A549 (cell line): ENCODE results near the gene MAP3K15. TPM values are rescaled to one million over a fixed set of nuclear protein-coding genes. Genes with fewer than 3 reads are reported as not detected.

Experiments
- ATAC-seq, 2 experiments: fragments of 200-7000 bp in 1 of 2; fragments of >200 bp in 1 of 2; cut with Nextera tagmentation in 1 of 2; cut with Tn5 transposase in 1 of 2; 3 replicates each; pipeline versions ENCODE4 v1.8.0 to v1.9.1; 2018 to 2020; ENCODE audit warnings: mild to moderate bottlenecking in 1 of 2, moderate library complexity in 1 of 2
- CTCF ChIA-PET: fragments of 300-600 bp; sonication (Branson Sonifier 250); formaldehyde crosslinking; extraction: SDS; loops from one replicate; lab custom pipeline; 2021; ENCODE audit warnings: antibody characterized with exemption, inconsistent platforms; lab: Yijun Ruan, JAX
- POLR2A ChIA-PET: fragments of 350-600 bp; formaldehyde crosslinking; extraction: SDS; loops from one replicate; lab custom pipeline; 2021; ENCODE audit warnings: antibody characterized with exemption, inconsistent platforms; lab: Yijun Ruan, JAX
- DNase-seq, 2 experiments: peaks; one replicate each; pipeline versions ENCODE4 v3.0.0 to v3.0.0-alpha.2; 2011 to 2016; ENCODE audit warnings: low read depth in 1 of 2, low spot score in 1 of 2
- FAIRE-seq: peaks from 2 replicates; lab custom pipeline; 2011; peaks lifted over from hg19 to GRCh38; lab: Jason Lieb, UNC
- H3K27ac ChIP-seq, 2 experiments: fragments of >200 bp; sonication (Bioruptor Twin); formaldehyde crosslinking; 3 replicates each; pipeline ENCODE4 v1.5.1; 2016 to 2017
- H3K4me1 ChIP-seq: fragments of >200 bp; sonication (Bioruptor Twin); formaldehyde crosslinking; 3 replicates; pipeline ENCODE4 v1.6.1; 2016
- H3K4me2 ChIP-seq: fragments of >200 bp; sonication (Bioruptor Twin); formaldehyde crosslinking; 3 replicates; pipeline ENCODE4 v1.6.1; 2016
- H3K4me3 ChIP-seq: fragments of >200 bp; sonication (Bioruptor Twin); formaldehyde crosslinking; 3 replicates; pipeline ENCODE4 v1.5.1; 2016
- H3K9me3 ChIP-seq: fragments of >200 bp; sonication (Bioruptor Twin); formaldehyde crosslinking; 3 replicates; pipeline ENCODE4 v1.6.1; 2016
- CBX2 ChIP-seq: fragments of 200-600 bp; sonication (generic); IDR thresholded peaks from 2 replicates; pipeline ENCODE4 v1.6.1; 2016; ENCODE audit warnings: low read depth, mild to moderate bottlenecking, borderline replicate concordance
- CBX8 ChIP-seq: fragments of 200-600 bp; sonication (generic); IDR thresholded peaks from 2 replicates; pipeline ENCODE4 v1.6.1; 2016
- CHD2 ChIP-seq: fragments of 150-350 bp; IDR thresholded peaks from 2 replicates; pipeline ENCODE4 v1.6.1; 2014; ENCODE audit warnings: low read length; ENCODE audit not compliant: partially characterized antibody
- EHF ChIP-seq: fragments of 250-450 bp; sonication (Bioruptor Pico); IDR thresholded peaks from 2 replicates; pipeline ENCODE4 v1.5.0; 2020; ENCODE audit warnings: mild to moderate bottlenecking
- ESRRA ChIP-seq: fragments of 150-350 bp; IDR thresholded peaks from 2 replicates; pipeline ENCODE4 v1.6.1; 2014; ENCODE audit warnings: mild to moderate bottlenecking, low read length, borderline replicate concordance
- FOSL2 ChIP-seq, 2 experiments: fragments of 450-650 bp in 1 of 2; fragments of >200 bp in 1 of 2; sonication (Bioruptor Twin) in 1 of 2; formaldehyde crosslinking; IDR thresholded peaks; 2 replicates each; pipeline versions ENCODE4 v1.5.0 to v1.6.1; 2016 to 2020; ENCODE audit warnings: mild to moderate bottlenecking in 1 of 2, moderate library complexity in 1 of 2
- HDAC2 ChIP-seq: fragments of 200-600 bp; sonication (generic); IDR thresholded peaks from 2 replicates; pipeline ENCODE4 v1.6.1; 2016
- HEYL ChIP-seq: fragments of 250-450 bp; sonication (Bioruptor Pico); IDR thresholded peaks from 2 replicates; pipeline ENCODE4 v1.8.0; 2021; ENCODE audit warnings: mild to moderate bottlenecking, moderate library complexity
- HOXA7 ChIP-seq: fragments of 250-450 bp; sonication (Bioruptor Pico); IDR thresholded peaks from 2 replicates; pipeline ENCODE4 v1.5.0; 2020; ENCODE audit warnings: mild to moderate bottlenecking, moderate library complexity
- HOXB13 ChIP-seq: fragments of 250-450 bp; sonication (Bioruptor Pico); IDR thresholded peaks from 2 replicates; pipeline ENCODE4 v1.5.0; 2020; ENCODE audit warnings: low read depth, mild to moderate bottlenecking, moderate library complexity
- JUN ChIP-seq, 2 experiments: fragments of >200 bp; sonication (Bioruptor Twin); formaldehyde crosslinking; IDR thresholded peaks; 2 replicates in 1 of 2; 3 replicates in 1 of 2; pipeline ENCODE4 v1.6.1; 2016 to 2017
- JUNB ChIP-seq: fragments of >200 bp; sonication (Bioruptor Twin); formaldehyde crosslinking; IDR thresholded peaks from 2 replicates; pipeline ENCODE4 v1.6.1; 2016
- KDM5A ChIP-seq: fragments of 200-600 bp; sonication (generic); IDR thresholded peaks from 2 replicates; pipeline ENCODE4 v1.6.1; 2016; ENCODE audit warnings: antibody characterized with exemption, mild to moderate bottlenecking
- POLR2AphosphoS2 ChIP-seq: conservative IDR thresholded peaks from 2 replicates; pipeline ENCODE4 v1.6.1; 2012; ENCODE audit warnings: low read length, improper control_type of control experiment, inconsistent platforms
- RAD21 ChIP-seq, 2 experiments: fragments of >200 bp in 1 of 2; sonication (Bioruptor Twin) in 1 of 2; formaldehyde crosslinking in 1 of 2; IDR thresholded peaks in 1 of 2; conservative IDR thresholded peaks in 1 of 2; 2 replicates in 1 of 2; 3 replicates in 1 of 2; pipeline ENCODE4 v1.6.1; 2012 to 2018; ENCODE audit warnings: inconsistent platforms in 1 of 2
- RARB ChIP-seq: fragments of 250-450 bp; sonication (Bioruptor Pico); IDR thresholded peaks from 2 replicates; pipeline ENCODE4 v1.8.0; 2021; ENCODE audit warnings: mild to moderate bottlenecking, moderate library complexity
- TFCP2L1 ChIP-seq: fragments of 250-450 bp; sonication (Bioruptor Pico); IDR thresholded peaks from 2 replicates; pipeline ENCODE4 v1.5.0; 2021; ENCODE audit warnings: mild to moderate bottlenecking
- ZC3H11A ChIP-seq: fragments of 450-650 bp; IDR thresholded peaks from 2 replicates; pipeline ENCODE4 v1.6.1; 2014; ENCODE audit warnings: antibody characterized with exemption, mild to moderate bottlenecking
- WGBS: methylation state at CpG from one replicate; pipeline ENCODE4 v1.1.6; 2017; ENCODE audit errors: missing lambda C conversion rate; 5-methylcytosine and 5-hydroxymethylcytosine counted together
- polyA plus RNA-seq, 4 experiments: library from polyadenylated mRNA; depleted of rRNA in 3 of 4; stranded (reverse); fragments of >200 nt; fragmentation: RNase III in 1 of 4; extraction: RNeasy Plus Mini Kit Qiagen cat#74134 plus additional on column Dnase treatment in 1 of 4; gene quantifications; 2 replicates in 3 of 4; 3 replicates in 1 of 4; pipeline ENCODE4 v1.2.3, GENCODE V29; 2011 to 2017
- TF ChIP-seq, protein P1 (sequence below): fragments of 250-450 bp; sonication (Bioruptor Pico); IDR thresholded peaks from 2 replicates; pipeline ENCODE4 v1.5.0; 2021; ENCODE audit warnings: mild to moderate bottlenecking, moderate library complexity, borderline replicate concordance
- TF ChIP-seq, protein P2 (sequence below): IDR thresholded peaks from 2 replicates; pipeline ENCODE4 v1.6.1; 2012
- TF ChIP-seq, protein P3 (sequence below): fragments of 150-350 bp; IDR thresholded peaks from 2 replicates; pipeline ENCODE4 v1.6.1; 2014; ENCODE audit warnings: low read depth, mild to moderate bottlenecking, low read length
- TF ChIP-seq, protein P4 (sequence below): fragments of 200-600 bp; sonication (generic); IDR thresholded peaks from 2 replicates; pipeline ENCODE4 v1.6.1; 2016; ENCODE audit warnings: antibody characterized with exemption, mild to moderate bottlenecking, moderate library complexity
- TF ChIP-seq, protein P5 (sequence below): fragments of 250-450 bp; sonication (Bioruptor Pico); IDR thresholded peaks from 2 replicates; pipeline ENCODE4 v1.5.0; 2020; ENCODE audit warnings: low read depth, mild to moderate bottlenecking, moderate library complexity

Gene MAP3K15
- polyA plus RNA-seq, 2 of the 4 experiments (the other 2 are of a cell fraction) = 2.3 to 5.7 TPM

- ChIA-PET POLR2A (no interaction called here), CTCF (interaction anchor here (0.6 to 2.3 kb wide), 2 partner anchors 32 to 511 kb away, joined by 3 to 6 read pairs; no protein-coding TSS in a partner anchor)
- no peak for DNase-seq
- no peak overlapping the region for H3K27ac ChIP-seq
- H3K4me3 ChIP-seq = no peak overlapping the region
- H3K4me2 ChIP-seq = no peak overlapping the region
- H3K9me3 ChIP-seq = no peaks in the 10 kb centered on the region
- FAIRE-seq = no peak
- no peak for ATAC-seq
- no peaks in the 10 kb centered on the region for H3K4me1 ChIP-seq
- no peak for TF ChIP-seq KDM5A
- TF ChIP-seq POLR2AphosphoS2 = no peak
- no peak for TF ChIP-seq EHF (CRISPR knock-in tag)
- TF ChIP-seq HOXB13 = no peak
- TF ChIP-seq, protein P1, sequence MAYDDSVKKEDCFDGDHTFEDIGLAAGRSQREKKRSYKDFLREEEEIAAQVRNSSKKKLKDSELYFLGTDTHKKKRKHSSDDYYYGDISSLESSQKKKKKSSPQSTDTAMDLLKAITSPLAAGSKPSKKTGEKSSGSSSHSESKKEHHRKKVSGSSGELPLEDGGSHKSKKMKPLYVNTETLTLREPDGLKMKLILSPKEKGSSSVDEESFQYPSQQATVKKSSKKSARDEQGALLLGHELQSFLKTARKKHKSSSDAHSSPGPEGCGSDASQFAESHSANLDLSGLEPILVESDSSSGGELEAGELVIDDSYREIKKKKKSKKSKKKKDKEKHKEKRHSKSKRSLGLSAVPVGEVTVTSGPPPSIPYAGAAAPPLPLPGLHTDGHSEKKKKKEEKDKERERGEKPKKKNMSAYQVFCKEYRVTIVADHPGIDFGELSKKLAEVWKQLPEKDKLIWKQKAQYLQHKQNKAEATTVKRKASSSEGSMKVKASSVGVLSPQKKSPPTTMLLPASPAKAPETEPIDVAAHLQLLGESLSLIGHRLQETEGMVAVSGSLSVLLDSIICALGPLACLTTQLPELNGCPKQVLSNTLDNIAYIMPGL (CRISPR knock-in tag) = no peak
- TF ChIP-seq, protein P2, sequence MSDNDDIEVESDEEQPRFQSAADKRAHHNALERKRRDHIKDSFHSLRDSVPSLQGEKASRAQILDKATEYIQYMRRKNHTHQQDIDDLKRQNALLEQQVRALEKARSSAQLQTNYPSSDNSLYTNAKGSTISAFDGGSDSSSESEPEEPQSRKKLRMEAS = no peak
- TF ChIP-seq HOXA7 (CRISPR knock-in tag) = no peak
- no peak for TF ChIP-seq ZC3H11A
- TF ChIP-seq TFCP2L1 = no peak
- no peak for TF ChIP-seq CHD2
- TF ChIP-seq RARB = no peak
- TF ChIP-seq HDAC2 = no peak
- no peak for TF ChIP-seq ESRRA
- no peak for TF ChIP-seq CBX8
- TF ChIP-seq, all 56 proteins: peak for 0
These were observed 111.6 kb downstream of the MAP3K15 start for GRCh38 chrX:19403696-19404095.

GRCh38 chrX:19392703-19393102, 122.6 kb downstream of the MAP3K15 start:
- CTCF ChIA-PET = interaction anchor here (1.2 kb wide), 1 partner anchor 10 kb away, joined by 4 read pairs; no protein-coding TSS in a partner anchor
- H3K9me3 ChIP-seq = no peaks in the 10 kb centered on the region
- POLR2A ChIA-PET = no interaction called here
- no peaks in the 10 kb centered on the region for H3K4me1 ChIP-seq
- FAIRE-seq (no peak), DNase-seq (no peak), ATAC-seq (no peak)
- 81% methylated on average over 3 of the region's 4 CpGs for WGBS
- no peak overlapping the region for H3K27ac ChIP-seq
- H3K4me2 ChIP-seq = no peak overlapping the region
- TF ChIP-seq CBX8 = no peak
- no peak for TF ChIP-seq CBX2
- TF ChIP-seq, protein P2 = no peak
- no peak for TF ChIP-seq RAD21 (conservative IDR thresholded peaks at IDR 0.05 in 1 of 2, IDR thresholded peaks at IDR 0.05 in 1 of 2)
- TF ChIP-seq, protein P1 (CRISPR knock-in tag) = no peak
- no peak overlapping the region for H3K4me3 ChIP-seq

- FAIRE-seq (no peak), ATAC-seq (no peak), DNase-seq (no peak)
- Histone ChIP-seq H3K4me1 (no peaks in the 10 kb centered on the region), H3K27ac (no peak overlapping the region), H3K4me3 (no peak overlapping the region), H3K4me2 (no peak overlapping the region), H3K9me3 (no peaks in the 10 kb centered on the region)
- CTCF ChIA-PET = interaction anchor here (0.7 to 1.2 kb wide), 2 partner anchors 10 to 19 kb away, joined by 3 to 4 read pairs; no protein-coding TSS in a partner anchor
- POLR2A ChIA-PET = no interaction called here
- 92% methylated on average over 12 of the region's 12 CpGs for WGBS
- no peak for TF ChIP-seq RARB
- no peak for TF ChIP-seq JUN (IDR thresholded peaks at IDR 0.05)
- TF ChIP-seq, protein P3, sequence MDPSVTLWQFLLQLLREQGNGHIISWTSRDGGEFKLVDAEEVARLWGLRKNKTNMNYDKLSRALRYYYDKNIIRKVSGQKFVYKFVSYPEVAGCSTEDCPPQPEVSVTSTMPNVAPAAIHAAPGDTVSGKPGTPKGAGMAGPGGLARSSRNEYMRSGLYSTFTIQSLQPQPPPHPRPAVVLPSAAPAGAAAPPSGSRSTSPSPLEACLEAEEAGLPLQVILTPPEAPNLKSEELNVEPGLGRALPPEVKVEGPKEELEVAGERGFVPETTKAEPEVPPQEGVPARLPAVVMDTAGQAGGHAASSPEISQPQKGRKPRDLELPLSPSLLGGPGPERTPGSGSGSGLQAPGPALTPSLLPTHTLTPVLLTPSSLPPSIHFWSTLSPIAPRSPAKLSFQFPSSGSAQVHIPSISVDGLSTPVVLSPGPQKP = no peak
- TF ChIP-seq JUNB = no peak
- no peak for TF ChIP-seq HEYL (CRISPR knock-in tag)
- no peak for TF ChIP-seq HOXA7 (CRISPR knock-in tag)
- TF ChIP-seq, protein P4, sequence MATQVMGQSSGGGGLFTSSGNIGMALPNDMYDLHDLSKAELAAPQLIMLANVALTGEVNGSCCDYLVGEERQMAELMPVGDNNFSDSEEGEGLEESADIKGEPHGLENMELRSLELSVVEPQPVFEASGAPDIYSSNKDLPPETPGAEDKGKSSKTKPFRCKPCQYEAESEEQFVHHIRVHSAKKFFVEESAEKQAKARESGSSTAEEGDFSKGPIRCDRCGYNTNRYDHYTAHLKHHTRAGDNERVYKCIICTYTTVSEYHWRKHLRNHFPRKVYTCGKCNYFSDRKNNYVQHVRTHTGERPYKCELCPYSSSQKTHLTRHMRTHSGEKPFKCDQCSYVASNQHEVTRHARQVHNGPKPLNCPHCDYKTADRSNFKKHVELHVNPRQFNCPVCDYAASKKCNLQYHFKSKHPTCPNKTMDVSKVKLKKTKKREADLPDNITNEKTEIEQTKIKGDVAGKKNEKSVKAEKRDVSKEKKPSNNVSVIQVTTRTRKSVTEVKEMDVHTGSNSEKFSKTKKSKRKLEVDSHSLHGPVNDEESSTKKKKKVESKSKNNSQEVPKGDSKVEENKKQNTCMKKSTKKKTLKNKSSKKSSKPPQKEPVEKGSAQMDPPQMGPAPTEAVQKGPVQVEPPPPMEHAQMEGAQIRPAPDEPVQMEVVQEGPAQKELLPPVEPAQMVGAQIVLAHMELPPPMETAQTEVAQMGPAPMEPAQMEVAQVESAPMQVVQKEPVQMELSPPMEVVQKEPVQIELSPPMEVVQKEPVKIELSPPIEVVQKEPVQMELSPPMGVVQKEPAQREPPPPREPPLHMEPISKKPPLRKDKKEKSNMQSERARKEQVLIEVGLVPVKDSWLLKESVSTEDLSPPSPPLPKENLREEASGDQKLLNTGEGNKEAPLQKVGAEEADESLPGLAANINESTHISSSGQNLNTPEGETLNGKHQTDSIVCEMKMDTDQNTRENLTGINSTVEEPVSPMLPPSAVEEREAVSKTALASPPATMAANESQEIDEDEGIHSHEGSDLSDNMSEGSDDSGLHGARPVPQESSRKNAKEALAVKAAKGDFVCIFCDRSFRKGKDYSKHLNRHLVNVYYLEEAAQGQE = no peak
- TF ChIP-seq, protein P5, sequence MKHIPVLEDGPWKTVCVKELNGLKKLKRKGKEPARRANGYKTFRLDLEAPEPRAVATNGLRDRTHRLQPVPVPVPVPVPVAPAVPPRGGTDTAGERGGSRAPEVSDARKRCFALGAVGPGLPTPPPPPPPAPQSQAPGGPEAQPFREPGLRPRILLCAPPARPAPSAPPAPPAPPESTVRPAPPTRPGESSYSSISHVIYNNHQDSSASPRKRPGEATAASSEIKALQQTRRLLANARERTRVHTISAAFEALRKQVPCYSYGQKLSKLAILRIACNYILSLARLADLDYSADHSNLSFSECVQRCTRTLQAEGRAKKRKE = no peak
- no peak for TF ChIP-seq FOSL2 (IDR thresholded peaks at IDR 0.05)
- TF ChIP-seq FOSL2 (CRISPR knock-in tag; IDR thresholded peaks at IDR 0.05) = no peak
These were observed 123.2 kb downstream of the MAP3K15 start for GRCh38 chrX:19392078-19392477.
